ENCODE data around the gene SPTLC2. TPM values are rescaled to one million over a fixed set of nuclear protein-coding genes. Genes with fewer than 3 reads are reported as not detected.

The SPTLC2 gene
- total and polyA plus RNA-seq, 2 of the 8 experiments (the other 6 are each of a cell fraction or from before 2014, with no cell fraction given): 8.9 to 35.1 TPM

- no peak overlapping the region for H2BK20ac ChIP-seq (ENCODE audit: low read length)
- no peak overlapping the region for H3K4me2 ChIP-seq (ENCODE audit: insufficient read depth in 1 of 2, low read depth in 2 of 2, low read length in 2 of 2)
- H2AFZ ChIP-seq (ENCODE audit: low read length): no peak overlapping the region
- H3K4ac ChIP-seq (replicated peaks; ENCODE audit: insufficient read length, low read depth, low read length): no peak overlapping the region
- H3K4me1 ChIP-seq (replicated peaks in 1 of 4; ENCODE audit: control insufficient read depth in 3 of 4, insufficient read depth in 4 of 4, low read length in 3 of 4): no peaks in the 10 kb centered on the region; a peak in 1 of 7 replicates
- no peak for DNase-seq (ENCODE audit: low read depth in 1 of 2, low spot score in 2 of 2)
- no peak overlapping the region for H3K14ac ChIP-seq (ENCODE audit: insufficient read length)
- no peak overlapping the region for H3K56ac ChIP-seq (replicated peaks; ENCODE audit: insufficient read length, low read depth, low read length)
- H3K23ac ChIP-seq (ENCODE audit: insufficient read length): no peak overlapping the region
- no peak overlapping the region for H4K5ac ChIP-seq (ENCODE audit: insufficient read length, low read depth, low read length)
- no peaks in the 10 kb centered on the region for H3K23me2 ChIP-seq (ENCODE audit: low read depth, low read length)
- peaks cover 7% of the 10 kb centered on the region for H3K79me1 ChIP-seq (ENCODE audit: low read depth, low read length)
- no peak overlapping the region for H2BK15ac ChIP-seq (ENCODE audit: low read length)
- H2BK5ac ChIP-seq (ENCODE audit: low read depth, low read length): no peak overlapping the region
- H3K9ac ChIP-seq (replicated peaks in 1 of 4; ENCODE audit: extremely low read depth in 1 of 4, low read depth in 3 of 4, low read length in 3 of 4): no peak overlapping the region
- no peak overlapping the region for H2AK5ac ChIP-seq (ENCODE audit: low read depth, low read length)
- no peak overlapping the region for H2BK12ac ChIP-seq (ENCODE audit: low read depth, low read length)
- H3K27me3 ChIP-seq (replicated peaks in 1 of 4; ENCODE audit: control insufficient read depth in 3 of 4, extremely low read depth in 1 of 4, insufficient read depth in 3 of 4, low read length in 3 of 4): no peaks in the 10 kb centered on the region
- H3K4me3 ChIP-seq (ENCODE audit: extremely low read depth in 1 of 4, insufficient read depth in 2 of 4, low read depth in 3 of 4, low read length in 4 of 4): no peak overlapping the region
- H3K18ac ChIP-seq (ENCODE audit: extremely low read depth, low read length): no peak overlapping the region
- H3K9me3 ChIP-seq (ENCODE audit: insufficient read depth in 2 of 2, low read depth in 1 of 2, low read length in 1 of 2): no peaks in the 10 kb centered on the region
- H4K20me1 ChIP-seq (replicated peaks in 1 of 2; ENCODE audit: control insufficient read depth in 1 of 2, insufficient read depth in 2 of 2, low read length in 2 of 2): peaks cover 0 to 10% of the 10 kb centered on the region in 2 experiments
- TF ChIP-seq SRF (IDR thresholded peaks at IDR 0.05; ENCODE audit: low read depth, low read length) (no peak), GTF2F1 (IDR thresholded peaks at IDR 0.05; ENCODE audit: borderline replicate concordance, low read depth, low read length) (no peak), TCF12 (IDR thresholded peaks at IDR 0.05; ENCODE audit: low read depth, low read length) (no peak), ASH2L (IDR thresholded peaks at IDR 0.05; ENCODE audit: low read length) (no peak), KDM4A (IDR thresholded peaks at IDR 0.05; ENCODE audit: low read depth, low read length, severe bottlenecking) (no peak), NRF1 (IDR thresholded peaks at IDR 0.05; ENCODE audit: low read depth, low read length) (no peak), RAD21 (IDR thresholded peaks at IDR 0.05 in 1 of 2, conservative IDR thresholded peaks at IDR 0.05 in 1 of 2; ENCODE audit: low read depth in 2 of 2, low read length in 2 of 2) (no peak), SAP30 (IDR thresholded peaks at IDR 0.05; ENCODE audit: insufficient read depth, insufficient replicate concordance, low read length) (no peak), TAF1 (IDR thresholded peaks at IDR 0.05; ENCODE audit: low read depth, low read length) (no peak), POLR2AphosphoS5 (IDR thresholded peaks at IDR 0.05; ENCODE audit: low read depth, low read length) (no peak), MAX (IDR thresholded peaks at IDR 0.05) (no peak), E2F6 (IDR thresholded peaks at IDR 0.05) (no peak), POU5F1 (IDR thresholded peaks at IDR 0.05; ENCODE audit: low read depth, low read length) (no peak), YY1 (IDR thresholded peaks at IDR 0.05; ENCODE audit: low read depth, low read length) (no peak)
- ChIA-PET POLR2A (ENCODE audit: partially characterized antibody) (no interaction called here), CTCF (ENCODE audit: partially characterized antibody) (interaction anchor here (0.6 to 1.2 kb wide), 2 partner anchors 31 to 290 kb away, joined by 3 to 5 read pairs; no protein-coding TSS in a partner anchor)
- no peak overlapping the region for H4K91ac ChIP-seq (replicated peaks; ENCODE audit: insufficient read length, low read length)
- H2BK120ac ChIP-seq (replicated peaks; ENCODE audit: low read depth, low read length): no peak overlapping the region
- H3K27ac ChIP-seq (ENCODE audit: low read depth, low read length): no peak overlapping the region; the same call in 1 of the 2 replicates
- H3K79me2 ChIP-seq (ENCODE audit: control insufficient read depth in 1 of 2, insufficient read depth in 2 of 2, low read length in 2 of 2): peaks cover 0 to 39% of the 10 kb centered on the region in 2 experiments; a peak in 2 of 4 replicates
- no peak overlapping the region; the same call in 1 of the 2 replicates for H4K8ac ChIP-seq (ENCODE audit: extremely low read depth, insufficient read depth, low read length)
- no peak for FAIRE-seq
- no peaks in the 10 kb centered on the region; a peak in 1 of 8 replicates for H3K36me3 ChIP-seq (ENCODE audit: control insufficient read depth in 2 of 4, insufficient read depth in 4 of 4, low read length in 3 of 4)
- WGBS, 2 experiments (ENCODE audit: extremely low coverage in 1 of 2, insufficient coverage in 1 of 2, insufficient read length in 1 of 2, insufficient replicate concordance in 2 of 2, low coverage in 1 of 2, low lambda C conversion rate in 2 of 2, missing lambda C conversion rate in 1 of 2): 92% methylated on average over 3 of the region's 3 CpGs; no CpG with 5 or more reads in 1 of the 2 experiments
Observed at GRCh38 chr14:77582511-77582910, 33.9 kb downstream of the SPTLC2 start.
